ENCODE measurements around the gene TRAP1. TPM values are rescaled to one million over a fixed set of nuclear protein-coding genes. Genes with fewer than 3 reads are reported as not detected.
A peak's percentile ranks its signal among the peaks of the same experiment; 100 is the strongest.
"Not testable (repeated sequence)": the region's sequence is repeated elsewhere in the genome, so short reads cannot be mapped to it uniquely, and the experiment has no call there.

The TRAP1 gene
- polyA plus RNA-seq, 1 of the 3 experiments (the other 2 are of a cell fraction), result 129 TPM

- peak overlapping the region; percentile 88 for H2AFZ ChIP-seq (ENCODE audit: low read depth)
- TF ChIP-seq MXI1 (IDR thresholded peaks at IDR 0.05; ENCODE audit: low read depth, low read length), result peak; percentile 88
- TF ChIP-seq SIN3A (IDR thresholded peaks at IDR 0.05; ENCODE audit: borderline replicate concordance, low read depth, low read length), result no peak; the same call in 1 of the 2 replicates
- TF ChIP-seq GABPA (IDR thresholded peaks at IDR 0.05; ENCODE audit: low read depth), result no peak
- no peak for TF ChIP-seq POLR2AphosphoS5 (IDR thresholded peaks at IDR 0.05; ENCODE audit: low read depth, low read length)
- TF ChIP-seq TEAD4 (IDR thresholded peaks at IDR 0.05; ENCODE audit: borderline replicate concordance, insufficient read depth), result no peak
- peak; percentile 52; the same call in 1 of the 2 replicates for TF ChIP-seq MAX (IDR thresholded peaks at IDR 0.05; ENCODE audit: low read depth)
- no peak for TF ChIP-seq IRF3 (IDR thresholded peaks at IDR 0.05; ENCODE audit: low read depth, low read length)
- TF ChIP-seq FOXM1 (IDR thresholded peaks at IDR 0.05; ENCODE audit: low read depth), result no peak
- ChIA-PET CTCF (interaction anchor here (0.7 to 3.7 kb wide), 2 partner anchors 26 to 51 kb away, joined by 3 to 19 read pairs; no protein-coding TSS in a partner anchor), POLR2A (interaction anchor here (0.5 to 0.9 kb wide), 2 partner anchors 27 to 166 kb away, joined by 3 read pairs; no protein-coding TSS in a partner anchor)
- peaks cover 8% of the 10 kb centered on the region in 2 experiments; a peak in 1 of 4 replicates for H3K4me1 ChIP-seq (ENCODE audit: control insufficient read depth in 1 of 2, insufficient read depth in 2 of 2, low read depth in 1 of 2, low read length in 1 of 2)
- peak overlapping the region; percentile 78 for H3K9ac ChIP-seq
- H3K36me3 ChIP-seq (replicated peaks in 1 of 2; ENCODE audit: control insufficient read depth in 1 of 2, insufficient read depth in 2 of 2, low read length in 1 of 2), result peaks cover 4 to 12% of the 10 kb centered on the region in 2 experiments
- no peaks in the 10 kb centered on the region for H3K9me3 ChIP-seq
- H3F3A ChIP-seq (replicated peaks; ENCODE audit: insufficient read depth), result no peaks in the 10 kb centered on the region
- peak; percentile 69 for DNase-seq
- H3K4me2 ChIP-seq, result peak overlapping the region; percentile 87
- H3K9me2 ChIP-seq, result no peaks in the 10 kb centered on the region
- H3K4me3 ChIP-seq (ENCODE audit: low read depth in 2 of 2, low read length in 1 of 2), result peak overlapping the region; percentile 82 to 96
- H4K20me1 ChIP-seq (ENCODE audit: insufficient read depth), result no peaks in the 10 kb centered on the region
- 3% methylated on average over 7 of the region's 34 CpGs for WGBS (ENCODE audit: low lambda C conversion rate)
- H3K27me3 ChIP-seq (ENCODE audit: insufficient read depth), result no peaks in the 10 kb centered on the region
- H3K79me2 ChIP-seq (ENCODE audit: insufficient read depth), result peaks cover 47% of the 10 kb centered on the region
- H3K27ac ChIP-seq (ENCODE audit: low read depth in 2 of 2, low read length in 1 of 2), result peak overlapping the region; percentile 42 to 43; a peak in 2 of 4 replicates
Measured at GRCh38 chr16:3716831-3717234, 491 bp downstream of the TRAP1 start.

DNA sequence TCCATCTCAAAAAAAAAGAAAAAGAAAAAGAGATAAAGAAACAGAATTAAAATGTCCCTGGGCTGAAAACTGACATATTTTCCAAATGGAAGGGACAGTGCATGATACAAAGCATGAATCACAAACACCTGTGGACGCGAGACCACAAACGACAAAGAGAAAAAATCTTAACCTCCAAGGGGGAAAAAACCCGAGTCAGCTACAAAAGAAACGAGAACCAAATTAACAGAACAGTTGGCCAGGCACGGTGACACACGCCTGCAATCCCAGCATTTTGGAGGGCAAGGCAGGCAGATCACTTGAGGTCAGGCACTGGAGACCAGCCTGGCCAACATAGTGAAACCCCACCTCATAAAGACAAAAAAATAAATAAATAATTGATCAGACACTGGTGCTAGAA, 1.9 kb downstream of the TRAP1 start:
- H4K20me1 ChIP-seq (ENCODE audit: insufficient read depth), result peaks cover 6% of the 10 kb centered on the region; the same call in 1 of the 2 replicates
- H3K27ac ChIP-seq (ENCODE audit: low read depth in 2 of 2, low read length in 1 of 2), result no peak overlapping the region
- peaks cover 8% of the 10 kb centered on the region in 2 experiments; a peak in 1 of 4 replicates for H3K4me1 ChIP-seq (ENCODE audit: control insufficient read depth in 1 of 2, insufficient read depth in 2 of 2, low read depth in 1 of 2, low read length in 1 of 2)
- TF ChIP-seq RFX5 (IDR thresholded peaks at IDR 0.05; ENCODE audit: low read length) (no peak), ZBTB33 (IDR thresholded peaks at IDR 0.05; ENCODE audit: borderline replicate concordance, low read depth) (no peak), YY1 (IDR thresholded peaks at IDR 0.05; ENCODE audit: low read depth) (no peak), NFIC (IDR thresholded peaks at IDR 0.05; ENCODE audit: borderline replicate concordance) (no peak)
- TF ChIP-seq, protein P1, sequence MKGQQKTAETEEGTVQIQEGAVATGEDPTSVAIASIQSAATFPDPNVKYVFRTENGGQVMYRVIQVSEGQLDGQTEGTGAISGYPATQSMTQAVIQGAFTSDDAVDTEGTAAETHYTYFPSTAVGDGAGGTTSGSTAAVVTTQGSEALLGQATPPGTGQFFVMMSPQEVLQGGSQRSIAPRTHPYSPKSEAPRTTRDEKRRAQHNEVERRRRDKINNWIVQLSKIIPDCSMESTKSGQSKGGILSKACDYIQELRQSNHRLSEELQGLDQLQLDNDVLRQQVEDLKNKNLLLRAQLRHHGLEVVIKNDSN (IDR thresholded peaks at IDR 0.05; ENCODE audit: borderline replicate concordance, low read depth), result no peak
- WGBS (ENCODE audit: low lambda C conversion rate), result 95% methylated on average over 7 of the region's 7 CpGs
- no peak for DNase-seq
- no peaks in the 10 kb centered on the region for H3F3A ChIP-seq (replicated peaks; ENCODE audit: insufficient read depth)
- H3K9me2 ChIP-seq, result no peaks in the 10 kb centered on the region
- no peaks in the 10 kb centered on the region for H3K27me3 ChIP-seq (ENCODE audit: insufficient read depth)
- no peak overlapping the region for H2AFZ ChIP-seq (ENCODE audit: low read depth)
- H3K4me3 ChIP-seq (ENCODE audit: low read depth in 2 of 2, low read length in 1 of 2), result no peak overlapping the region
- POLR2A ChIA-PET, result no interaction called here
- CTCF ChIA-PET, result interaction anchor here (3.7 kb wide), 1 partner anchor 24 kb away, joined by 19 read pairs; no protein-coding TSS in a partner anchor
- no peak overlapping the region for H3K9ac ChIP-seq
- H3K4me2 ChIP-seq, result 0 out of 2 replicates have a peak overlapping the region, but pooled peaks have one; percentile 87
- peaks cover 59% of the 10 kb centered on the region for H3K79me2 ChIP-seq (ENCODE audit: insufficient read depth)
- H3K9me3 ChIP-seq, result no peaks in the 10 kb centered on the region
- peaks cover 4 to 12% of the 10 kb centered on the region in 2 experiments for H3K36me3 ChIP-seq (replicated peaks in 1 of 2; ENCODE audit: control insufficient read depth in 1 of 2, insufficient read depth in 2 of 2, low read length in 1 of 2)

DNA sequence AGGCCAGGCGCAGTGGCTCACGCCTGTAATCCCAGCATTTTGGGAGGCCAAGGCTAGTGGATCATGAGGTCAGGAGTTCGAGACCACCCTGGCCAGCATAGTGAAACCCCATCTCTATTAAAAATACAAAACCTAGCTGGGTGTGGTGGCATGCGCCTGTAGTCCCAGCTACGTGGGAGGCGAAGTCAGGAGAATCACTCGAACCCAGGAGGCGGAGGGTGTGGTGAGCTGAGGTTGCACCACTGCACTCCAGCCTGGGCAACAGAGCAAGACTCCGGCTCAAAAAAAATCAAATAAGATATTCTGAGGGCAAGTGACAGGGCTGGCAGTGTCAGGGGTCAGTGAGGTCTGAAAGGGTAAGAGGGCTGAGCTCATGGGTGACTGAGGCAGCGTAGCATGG, 2.9 kb downstream of the TRAP1 start:
- peaks cover 4 to 12% of the 10 kb centered on the region in 2 experiments for H3K36me3 ChIP-seq (replicated peaks in 1 of 2; ENCODE audit: control insufficient read depth in 1 of 2, insufficient read depth in 2 of 2, low read length in 1 of 2)
- ChIA-PET CTCF (interaction anchor here (1.3 kb wide), 1 partner anchor 23 kb away, joined by 4 read pairs; no protein-coding TSS in a partner anchor), POLR2A (interaction anchor here (1.0 kb wide), 1 partner anchor 24 kb away, joined by 3 read pairs; no protein-coding TSS in a partner anchor)
- H3K4me1 ChIP-seq (ENCODE audit: control insufficient read depth in 1 of 2, insufficient read depth in 2 of 2, low read depth in 1 of 2, low read length in 1 of 2); H3K27ac ChIP-seq (ENCODE audit: low read depth in 2 of 2, low read length in 1 of 2); H4K20me1 ChIP-seq (ENCODE audit: insufficient read depth); DNase-seq; H3K9me3 ChIP-seq; H2AFZ ChIP-seq (ENCODE audit: low read depth); H3K4me2 ChIP-seq; H3K9ac ChIP-seq; H3F3A ChIP-seq (replicated peaks; ENCODE audit: insufficient read depth); H3K27me3 ChIP-seq (ENCODE audit: insufficient read depth); H3K9me2 ChIP-seq; H3K4me3 ChIP-seq (ENCODE audit: low read depth in 2 of 2, low read length in 1 of 2): not testable (repeated sequence)
- 99% methylated on average over 10 of the region's 10 CpGs for WGBS (ENCODE audit: low lambda C conversion rate)
- H3K79me2 ChIP-seq (ENCODE audit: insufficient read depth), result peaks cover 69% of the 10 kb centered on the region
